ENCODE results near the gene HBD. TPM values are rescaled to one million over a fixed set of nuclear protein-coding genes. Genes with fewer than 3 reads are reported as not detected.

The HBD gene
- total RNA-seq, 4 donors from 2014 or later: 5.4 TPM; not detected in 3

- Histone ChIP-seq H3K27me3 (no peaks in the 10 kb centered on the region), H3K4me3 (no peak overlapping the region), H3K27ac (no peak overlapping the region), H3K36me3 (no peaks in the 10 kb centered on the region), H3K4me1 (no peaks in the 10 kb centered on the region), H3K9me3 (no peaks in the 10 kb centered on the region)
- TF ChIP-seq CTCF (IDR thresholded peaks at IDR 0.05) (no peak), POLR2A (IDR thresholded peaks at IDR 0.05) (no peak), EP300 (IDR thresholded peaks at IDR 0.05) (no peak)
- WGBS, 2 donors: 74 to 87% methylated on average over 5 of the region's 5 CpGs
- DNase-seq (ENCODE audit: low spot score in 2 of 2): no peak
Observed at GRCh38 chr11:5196067-5196466, 38.2 kb downstream of the HBD start.

- H3K27ac ChIP-seq: no peak overlapping the region
- TF ChIP-seq EP300 (IDR thresholded peaks at IDR 0.05) (no peak), CTCF (IDR thresholded peaks at IDR 0.05) (no peak), POLR2A (IDR thresholded peaks at IDR 0.05) (no peak)
- WGBS, 2 donors: 0 to 23% methylated on average over 1 of the region's 1 CpG
- H3K36me3 ChIP-seq: no peaks in the 10 kb centered on the region
- H3K27me3 ChIP-seq: no peaks in the 10 kb centered on the region
- no peak overlapping the region for H3K4me3 ChIP-seq
- DNase-seq (ENCODE audit: low spot score in 2 of 2): no peak
- no peaks in the 10 kb centered on the region for H3K4me1 ChIP-seq
- peaks cover 0 to 8% (median 0%) of the 10 kb centered on the region in 4 donors for H3K9me3 ChIP-seq
Observed at GRCh38 chr11:5192738-5193137, 41.5 kb downstream of the HBD start.

GRCh38 chr11:5188201-5188600 is 46.1 kb downstream of the HBD start:
- Histone ChIP-seq H3K4me3 (no peak overlapping the region), H3K4me1 (no peaks in the 10 kb centered on the region), H3K27ac (no peak overlapping the region), H3K27me3 (no peaks in the 10 kb centered on the region), H3K9me3 (peaks cover 0 to 8% (median 0%) of the 10 kb centered on the region in 4 donors), H3K36me3 (no peaks in the 10 kb centered on the region)
- TF ChIP-seq POLR2A (IDR thresholded peaks at IDR 0.05) (no peak), CTCF (IDR thresholded peaks at IDR 0.05) (no peak), EP300 (IDR thresholded peaks at IDR 0.05) (no peak)
- DNase-seq (ENCODE audit: low spot score in 2 of 2): no peak
- 89 to 90% methylated on average over 2 of the region's 2 CpGs for WGBS, 2 donors

Other genes with a start within 250 kb of the HBD start
- not detected for gene OR51L1, start 239.6 kb downstream of the HBD start, total RNA-seq
- not detected for gene OR52J3, start 188.0 kb downstream of the HBD start, total RNA-seq
- not detected for gene OR52E2, start 174.9 kb downstream of the HBD start, total RNA-seq
- gene OR52E1, start 164.9 kb downstream of the HBD start, total RNA-seq: not detected
- gene OR52A5, start 96.1 kb downstream of the HBD start, total RNA-seq: not detected
- not detected for gene OR52A1, start 79.7 kb downstream of the HBD start, total RNA-seq
- not detected for gene OR51V1, start 33.8 kb downstream of the HBD start, total RNA-seq
- 100 to 1,000 TPM in 2 of 4 donors, 10 to 100 TPM in 1, not detected in 1; 61.6 to 425 (median 151) TPM for gene HBB, start 7.4 kb downstream of the HBD start, total RNA-seq
- not detected for gene HBG1, start 15.4 kb upstream of the HBD start, total RNA-seq
- not detected for gene HBG2, start 20.3 kb upstream of the HBD start, total RNA-seq
- gene HBE1, start 35.5 kb upstream of the HBD start, total RNA-seq: not detected
- 1 to 10 TPM in 1 of 4 donors, under 1 TPM in 2, not detected in 1; 0.42 to 1.5 (median 0.98) TPM for gene OR51B4, start 67.5 kb upstream of the HBD start, total RNA-seq
- under 1 TPM in 1 of 4 donors, not detected in 3; 0.63 TPM for gene OR51B2, start 89.8 kb upstream of the HBD start, total RNA-seq
- 1 to 10 TPM in 3 of 4 donors, not detected in 1; 1.3 to 2.9 (median 2.0) TPM for gene OR51B5, start 109.0 kb upstream of the HBD start, total RNA-seq
- not detected for gene OR51B6, start 117.0 kb upstream of the HBD start, total RNA-seq
- not detected for gene OR51M1, start 149.3 kb upstream of the HBD start, total RNA-seq
- not detected for gene OR51Q1, start 187.6 kb upstream of the HBD start, total RNA-seq
- 1 to 10 TPM in 1 of 4 donors, not detected in 3; 3.9 TPM for gene OR51I1, start 207.0 kb upstream of the HBD start, total RNA-seq
- gene OR51I2, start 214.8 kb upstream of the HBD start, total RNA-seq: not detected

Data from tibial nerve (tissue), 4 donors.